CD4-positive, alpha-beta memory T cell (primary cell): ENCODE results near the gene MICU1. TPM values are rescaled to one million over a fixed set of nuclear protein-coding genes. Genes with fewer than 3 reads are reported as not detected.

Experiments
- CTCF ChIA-PET: fragments of 350-600 bp; sonication (Branson Sonifier 250); formaldehyde crosslinking; loops from one replicate; lab custom pipeline; 2021; ENCODE audit warnings: inconsistent platforms; ENCODE audit not compliant: partially characterized antibody; lab: Charles Lee
- POLR2A ChIA-PET: fragments of 350-600 bp; sonication (Branson Sonifier 250); formaldehyde crosslinking; loops from one replicate; lab custom pipeline; 2021; ENCODE audit not compliant: partially characterized antibody; lab: Charles Lee
- DNase-seq, 5 donors: peaks; one replicate each; pipeline versions ENCODE4 v3.0.0 to v3.0.0-alpha.2; 2020 to 2022; ENCODE audit warnings: mixed read lengths in 1 of 5
- H3K27ac ChIP-seq: one replicate; pipeline ENCODE4 v1.7.0; 2013; ENCODE audit warnings: low read depth, low read length
- H3K27me3 ChIP-seq: 2 replicates; pipeline ENCODE4 v1.7.0; 2013; ENCODE audit warnings: mild to moderate bottlenecking, low read length, moderate library complexity; ENCODE audit not compliant: insufficient read depth
- H3K36me3 ChIP-seq: 2 replicates; pipeline ENCODE4 v1.7.0; 2013; ENCODE audit warnings: mild to moderate bottlenecking, low read length, moderate library complexity; ENCODE audit not compliant: insufficient read depth
- H3K4me1 ChIP-seq: 2 replicates; pipeline ENCODE4 v1.7.0; 2013; ENCODE audit warnings: mild to moderate bottlenecking, low read length, moderate library complexity; ENCODE audit not compliant: insufficient read depth
- H3K4me3 ChIP-seq, 2 donors: one replicate each; pipeline ENCODE4 v1.7.0; 2013; ENCODE audit warnings: low read length in 2 of 2, mild to moderate bottlenecking in 1 of 2
- H3K9me3 ChIP-seq, 2 donors: one replicate each; pipeline ENCODE4 v1.7.0; 2013; ENCODE audit warnings: low read length in 2 of 2, control low read depth in 1 of 2; ENCODE audit not compliant: control insufficient read depth in 1 of 2
- H3K27ac Mint-ChIP-seq, 7 donors: one replicate each; pipeline ENCODE4 v1.8.0; 2020 to 2021; ENCODE audit warnings: mixed read lengths in 7 of 7, mild to moderate bottlenecking in 6 of 7, inconsistent platforms in 3 of 7, moderate library complexity in 3 of 7
- H3K27me3 Mint-ChIP-seq, 2 donors: one replicate each; pipeline ENCODE4 v1.8.0; 2020 to 2021; ENCODE audit warnings: mixed read lengths in 2 of 2
- H3K36me3 Mint-ChIP-seq, 2 donors: one replicate each; pipeline ENCODE4 v1.8.0; 2020 to 2021; ENCODE audit warnings: mixed read lengths in 2 of 2, inconsistent platforms in 1 of 2, mild to moderate bottlenecking in 1 of 2
- H3K4me1 Mint-ChIP-seq, 4 donors: one replicate each; pipeline ENCODE4 v1.8.0; 2020 to 2021; ENCODE audit warnings: mixed read lengths in 4 of 4, mild to moderate bottlenecking in 1 of 4
- H3K4me3 Mint-ChIP-seq, 8 donors: one replicate each; pipeline ENCODE4 v1.8.0; 2020 to 2021; ENCODE audit warnings: mixed read lengths in 8 of 8, mild to moderate bottlenecking in 7 of 8, moderate library complexity in 6 of 8, inconsistent platforms in 3 of 8
- H3K9me3 Mint-ChIP-seq, 8 donors: one replicate each; pipeline ENCODE4 v1.8.0; 2020 to 2021; ENCODE audit warnings: mixed read lengths in 8 of 8, mild to moderate bottlenecking in 5 of 8, inconsistent platforms in 3 of 8, moderate library complexity in 1 of 8
- intact Hi-C: fragments of 100-400 bp; cut with micrococcal nuclease; formaldehyde crosslinking; loops from one replicate; pipeline ENCODE4 v1.15.1; 2023
- polyA plus RNA-seq, 2 donors: library from polyadenylated mRNA; unstranded; fragments of 300-500 nt; fragmentation: Illumina TruSeq; gene quantifications; one replicate each; pipeline ENCODE4 v1.2.3, GENCODE V29; 2021
- total RNA-seq, 2 experiments: library from RNA; stranded (reverse); gene quantifications; one replicate each; pipeline ENCODE4 v1.2.3, GENCODE V29; 2021

MICU1 gene
- total and polyA plus RNA-seq, 4 experiments from 2014 or later: 24.9 to 30.4 (median 27.1) TPM

- peaks cover 2 to 17% (median 6%) of the 10 kb centered on the region in 8 donors for H3K9me3 Mint-ChIP-seq
- H3K27me3 Mint-ChIP-seq: no peaks in the 10 kb centered on the region
- Histone ChIP-seq H3K4me3 (no peak overlapping the region), H3K27ac (no peak overlapping the region), H3K27me3 (no peaks in the 10 kb centered on the region), H3K9me3 (no peaks in the 10 kb centered on the region), H3K36me3 (no peaks in the 10 kb centered on the region), H3K4me1 (no peaks in the 10 kb centered on the region)
- POLR2A ChIA-PET: no interaction called here
- H3K4me3 Mint-ChIP-seq: no peak overlapping the region
- H3K4me1 Mint-ChIP-seq: no peaks in the 10 kb centered on the region
- peaks cover 23 to 42% of the 10 kb centered on the region in 2 donors for H3K36me3 Mint-ChIP-seq
- DNase-seq: no peak
- intact Hi-C loops: no loop called here
- H3K27ac Mint-ChIP-seq: no peak overlapping the region
- CTCF ChIA-PET: no interaction called here
Observed at GRCh38 chr10:72509206-72509799, 116.6 kb downstream of the MICU1 start.

- intact Hi-C loops: no loop called here
- ChIA-PET CTCF (no interaction called here), POLR2A (no interaction called here)
- no peak overlapping the region for H3K27ac Mint-ChIP-seq
- peaks cover 30 to 44% of the 10 kb centered on the region in 2 donors for H3K36me3 Mint-ChIP-seq
- peaks cover 0 to 17% (median 8%) of the 10 kb centered on the region in 8 donors for H3K9me3 Mint-ChIP-seq
- H3K4me3 Mint-ChIP-seq: no peak overlapping the region
- no peaks in the 10 kb centered on the region for H3K4me1 ChIP-seq
- H3K4me1 Mint-ChIP-seq: peaks cover 0 to 2% (median under 1%) of the 10 kb centered on the region in 4 donors
- no peaks in the 10 kb centered on the region for H3K9me3 ChIP-seq
- no peak overlapping the region for H3K27ac ChIP-seq
- no peaks in the 10 kb centered on the region for H3K36me3 ChIP-seq
- no peak overlapping the region for H3K4me3 ChIP-seq
- H3K27me3 Mint-ChIP-seq: no peaks in the 10 kb centered on the region
- DNase-seq: no peak
- H3K27me3 ChIP-seq: no peaks in the 10 kb centered on the region
Observed at GRCh38 chr10:72508033-72508432, 117.8 kb downstream of the MICU1 start.

- intact Hi-C loops: no loop called here
- Histone ChIP-seq H3K4me1 (no peaks in the 10 kb centered on the region), H3K27ac (no peak overlapping the region), H3K27me3 (no peaks in the 10 kb centered on the region), H3K4me3 (no peak overlapping the region), H3K9me3 (no peaks in the 10 kb centered on the region), H3K36me3 (no peaks in the 10 kb centered on the region)
- ChIA-PET POLR2A (no interaction called here), CTCF (interaction anchor here (1.7 kb wide), 1 partner anchor 142 kb away, joined by 4 read pairs; no protein-coding TSS in a partner anchor)
- Mint-ChIP-seq H3K27ac (no peak overlapping the region), H3K36me3 (peaks cover 27 to 45% of the 10 kb centered on the region in 2 donors), H3K9me3 (peaks cover 0 to 17% (median 8%) of the 10 kb centered on the region in 8 donors), H3K4me3 (no peak overlapping the region), H3K27me3 (no peaks in the 10 kb centered on the region), H3K4me1 (peaks cover 0 to 3% (median 2%) of the 10 kb centered on the region in 4 donors)
- no peak for DNase-seq
Observed at GRCh38 chr10:72506474-72506873, 119.4 kb downstream of the MICU1 start.

- Mint-ChIP-seq H3K27me3 (no peaks in the 10 kb centered on the region), H3K36me3 (peaks cover 27 to 43% of the 10 kb centered on the region in 2 donors), H3K9me3 (peaks cover 0 to 17% (median 8%) of the 10 kb centered on the region in 8 donors), H3K4me3 (no peak overlapping the region), H3K27ac (no peak overlapping the region), H3K4me1 (peaks cover 0 to 3% (median 2%) of the 10 kb centered on the region in 4 donors)
- CTCF ChIA-PET: no interaction called here
- no peaks in the 10 kb centered on the region for H3K27me3 ChIP-seq
- H3K36me3 ChIP-seq: no peaks in the 10 kb centered on the region
- POLR2A ChIA-PET: no interaction called here
- H3K4me1 ChIP-seq: no peaks in the 10 kb centered on the region
- no peak for DNase-seq
- intact Hi-C loops: no loop called here
- no peak overlapping the region for H3K27ac ChIP-seq
- H3K4me3 ChIP-seq: no peak overlapping the region
- no peaks in the 10 kb centered on the region for H3K9me3 ChIP-seq
Observed at GRCh38 chr10:72505435-72505834, 120.4 kb downstream of the MICU1 start.

- CTCF ChIA-PET: no interaction called here
- H3K9me3 Mint-ChIP-seq: peaks cover 0 to 17% (median 8%) of the 10 kb centered on the region in 8 donors
- H3K4me3 Mint-ChIP-seq: no peak overlapping the region
- Histone ChIP-seq H3K4me1 (no peaks in the 10 kb centered on the region), H3K36me3 (no peaks in the 10 kb centered on the region), H3K27ac (no peak overlapping the region), H3K4me3 (no peak overlapping the region), H3K9me3 (no peaks in the 10 kb centered on the region), H3K27me3 (no peaks in the 10 kb centered on the region)
- peaks cover 0 to 3% (median 2%) of the 10 kb centered on the region in 4 donors for H3K4me1 Mint-ChIP-seq
- H3K27me3 Mint-ChIP-seq: no peaks in the 10 kb centered on the region
- intact Hi-C loops: no loop called here
- POLR2A ChIA-PET: no interaction called here
- H3K27ac Mint-ChIP-seq: no peak overlapping the region
- peaks cover 27 to 43% of the 10 kb centered on the region in 2 donors for H3K36me3 Mint-ChIP-seq
- no peak for DNase-seq
Observed at GRCh38 chr10:72503694-72504438, 122.0 kb downstream of the MICU1 start.

- no peaks in the 10 kb centered on the region for H3K9me3 ChIP-seq
- ChIA-PET POLR2A (no interaction called here), CTCF (no interaction called here)
- no peak overlapping the region for H3K27ac ChIP-seq
- H3K4me3 Mint-ChIP-seq: no peak overlapping the region
- H3K36me3 ChIP-seq: no peaks in the 10 kb centered on the region
- H3K4me3 ChIP-seq: no peak overlapping the region
- peaks cover 0 to 3% (median 2%) of the 10 kb centered on the region in 4 donors for H3K4me1 Mint-ChIP-seq
- no peaks in the 10 kb centered on the region for H3K27me3 Mint-ChIP-seq
- DNase-seq: no peak
- H3K4me1 ChIP-seq: no peaks in the 10 kb centered on the region
- no peaks in the 10 kb centered on the region for H3K27me3 ChIP-seq
- intact Hi-C loops: no loop called here
- H3K36me3 Mint-ChIP-seq: peaks cover 27 to 43% of the 10 kb centered on the region in 2 donors
- H3K27ac Mint-ChIP-seq: no peak overlapping the region
- H3K9me3 Mint-ChIP-seq: peaks cover 0 to 17% (median 8%) of the 10 kb centered on the region in 8 donors
Observed at GRCh38 chr10:72503241-72503640, 122.6 kb downstream of the MICU1 start.

- Histone ChIP-seq H3K4me3 (no peak overlapping the region), H3K27me3 (no peaks in the 10 kb centered on the region), H3K27ac (no peak overlapping the region), H3K9me3 (no peaks in the 10 kb centered on the region), H3K36me3 (no peaks in the 10 kb centered on the region), H3K4me1 (no peaks in the 10 kb centered on the region)
- H3K9me3 Mint-ChIP-seq: peaks cover 0 to 17% (median 8%) of the 10 kb centered on the region in 8 donors
- ChIA-PET POLR2A (no interaction called here), CTCF (no interaction called here)
- DNase-seq: no peak
- H3K27ac Mint-ChIP-seq: no peak overlapping the region
- no peaks in the 10 kb centered on the region for H3K27me3 Mint-ChIP-seq
- intact Hi-C loops: no loop called here
- H3K4me1 Mint-ChIP-seq: peaks cover 0 to 3% (median 2%) of the 10 kb centered on the region in 4 donors
- no peak overlapping the region for H3K4me3 Mint-ChIP-seq
- H3K36me3 Mint-ChIP-seq: peaks cover 27 to 43% of the 10 kb centered on the region in 2 donors
Observed at GRCh38 chr10:72502581-72502980, 123.3 kb downstream of the MICU1 start.
